Stomach (tissue), 9 donors: ENCODE results near the gene CELF5. TPM values are rescaled to one million over a fixed set of nuclear protein-coding genes. Genes with fewer than 3 reads are reported as not detected.

Source experiments
- DNase-seq, 2 donors: peaks; one replicate each; pipeline versions ENCODE4 v3.0.0 to v3.0.0-alpha.2; 2013 to 2019
- H3K27ac ChIP-seq, 5 donors: fragments of 200-600 bp in 4 of 5; sonication (generic) in 4 of 5; one replicate each; pipeline ENCODE4 v1.5.1; 2013 to 2019; ENCODE audit warnings: mild to moderate bottlenecking in 1 of 5, moderate library complexity in 1 of 5
- H3K27me3 ChIP-seq, 3 donors: fragments of 200-600 bp; sonication (generic); one replicate each; pipeline ENCODE4 v1.5.1; 2017 to 2019; ENCODE audit warnings: mixed run types in 1 of 3
- H3K36me3 ChIP-seq, 4 donors: fragments of 200-600 bp; sonication (generic); 1 replicate in 3 of 4; 2 replicates in 1 of 4; pipeline ENCODE4 v1.5.1; 2016 to 2019
- H3K4me1 ChIP-seq, 4 donors: fragments of 200-600 bp; sonication (generic); one replicate each; pipeline ENCODE4 v1.5.1; 2016 to 2019
- H3K4me3 ChIP-seq, 4 donors: fragments of 200-600 bp; sonication (generic) in 3 of 4; one replicate each; pipeline ENCODE4 v1.5.1; 2016 to 2019; ENCODE audit warnings: mild to moderate bottlenecking in 1 of 4
- H3K9me3 ChIP-seq, 4 donors: fragments of 200-600 bp; sonication (generic); one replicate each; pipeline ENCODE4 v1.5.1; 2016 to 2019
- EP300 ChIP-seq: sonication (generic); formaldehyde crosslinking; IDR thresholded peaks from one replicate; pipeline ENCODE4 v1.6.1; 2017; ENCODE audit warnings: antibody characterized with exemption
- POLR2A ChIP-seq, 4 donors: fragments of 450-650 bp; IDR thresholded peaks; one replicate each; pipeline ENCODE4 v1.6.1; 2016; ENCODE audit warnings: antibody characterized with exemption in 4 of 4, control low read depth in 2 of 4, mild to moderate bottlenecking in 1 of 4, moderate library complexity in 1 of 4
- POLR2AphosphoS5 ChIP-seq, 3 donors: sonication (generic); formaldehyde crosslinking; IDR thresholded peaks; one replicate each; pipeline ENCODE4 v1.6.1; 2016; ENCODE audit warnings: antibody characterized with exemption in 3 of 3
- WGBS, 5 donors: extraction: QIAGEN DNeasy Blood & Tissue Kit in 3 of 5; methylation state at CpG; one replicate each; pipeline versions ENCODE4 v1.1.5 to v1.1.7; 2013 to 2018; 5-methylcytosine and 5-hydroxymethylcytosine counted together
- intact Hi-C: fragments of 100-400 bp; cut with DNase I; formaldehyde crosslinking; loops from one replicate; pipeline ENCODE4 v1.15.1; 2023; ENCODE audit warnings: low total_unique reads
- polyA plus RNA-seq, 3 donors: library from polyadenylated mRNA; stranded (reverse); fragments of 200-250 nt; gene quantifications; one replicate each; pipeline ENCODE4 v1.2.3, GENCODE V29; 2013
- total RNA-seq, 5 donors: library from RNA; depleted of rRNA; stranded (reverse); fragments of >200 nt; gene quantifications; one replicate each; pipeline versions ENCODE4 v1.1.0 to v1.2.3, GENCODE V29; 2014 to 2016
- TF ChIP-seq, protein P1 (sequence below), 7 experiments: fragments of 450-650 bp in 4 of 7; fragments of 200-600 bp in 3 of 7; sonication (generic) in 3 of 7; IDR thresholded peaks; one replicate each; pipeline ENCODE4 v1.5.1; 2016 to 2019; ENCODE audit warnings: antibody characterized with exemption in 7 of 7, control low read depth in 2 of 7, mild to moderate bottlenecking in 1 of 7
- donor health status: healthy with polysubstance abuse.
- donor health status: Bipolar disorder and iron deficiency.
- donor health status: healthy.

Gene CELF5
- total and polyA plus RNA-seq, 8 donors = 0.18 TPM; not detected in 6

DNA sequence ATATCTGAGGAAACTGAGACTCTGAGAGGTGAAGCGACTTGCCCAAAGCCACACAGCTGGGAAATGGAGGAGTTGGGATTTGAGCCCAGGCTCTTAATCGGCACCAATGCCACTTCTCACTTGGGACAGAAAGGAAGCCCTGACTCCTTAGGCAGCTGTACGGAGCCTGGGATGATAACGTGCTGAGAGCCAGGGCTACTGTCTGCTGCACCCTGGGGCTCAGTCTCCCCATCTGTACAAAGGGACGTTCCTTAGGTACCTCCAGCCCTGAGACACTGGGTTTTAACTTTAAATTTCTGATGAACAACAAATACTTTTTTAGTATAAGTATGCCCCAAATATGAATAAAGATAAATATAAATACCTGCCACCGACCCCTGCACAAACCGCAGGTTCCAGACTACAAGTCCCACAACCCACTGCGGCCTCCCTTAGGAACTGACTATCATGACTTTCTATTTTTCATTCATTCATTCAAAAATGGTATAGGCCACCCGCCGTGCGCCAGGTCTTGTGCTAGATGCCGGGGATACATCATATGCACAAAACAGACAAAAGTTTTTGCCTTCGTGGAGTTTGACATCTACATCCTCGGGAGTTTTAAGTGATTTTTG is 39.5 kb upstream of the CELF5 start:
- Histone ChIP-seq H3K27me3 (no peaks in the 10 kb centered on the region), H3K9me3 (no peaks in the 10 kb centered on the region), H3K4me3 (peak overlapping the region; percentile 71 to 99 (median 92)), H3K4me1 (peaks cover 28 to 63% (median 50%) of the 10 kb centered on the region in 4 donors), H3K36me3 (peaks cover 0 to 9% (median 0%) of the 10 kb centered on the region in 4 donors), H3K27ac (peak overlapping the region in 4 of 5 donors; percentile 83 to 89 (median 84))
- WGBS, 5 donors = 12 to 16% (median 14%) methylated on average over 14 of the region's 14 CpGs
- TF ChIP-seq EP300 (no peak), POLR2AphosphoS5 (IDR thresholded peaks at IDR 0.05) (no peak), POLR2A (IDR thresholded peaks at IDR 0.05) (no peak)
- TF ChIP-seq, protein P1, sequence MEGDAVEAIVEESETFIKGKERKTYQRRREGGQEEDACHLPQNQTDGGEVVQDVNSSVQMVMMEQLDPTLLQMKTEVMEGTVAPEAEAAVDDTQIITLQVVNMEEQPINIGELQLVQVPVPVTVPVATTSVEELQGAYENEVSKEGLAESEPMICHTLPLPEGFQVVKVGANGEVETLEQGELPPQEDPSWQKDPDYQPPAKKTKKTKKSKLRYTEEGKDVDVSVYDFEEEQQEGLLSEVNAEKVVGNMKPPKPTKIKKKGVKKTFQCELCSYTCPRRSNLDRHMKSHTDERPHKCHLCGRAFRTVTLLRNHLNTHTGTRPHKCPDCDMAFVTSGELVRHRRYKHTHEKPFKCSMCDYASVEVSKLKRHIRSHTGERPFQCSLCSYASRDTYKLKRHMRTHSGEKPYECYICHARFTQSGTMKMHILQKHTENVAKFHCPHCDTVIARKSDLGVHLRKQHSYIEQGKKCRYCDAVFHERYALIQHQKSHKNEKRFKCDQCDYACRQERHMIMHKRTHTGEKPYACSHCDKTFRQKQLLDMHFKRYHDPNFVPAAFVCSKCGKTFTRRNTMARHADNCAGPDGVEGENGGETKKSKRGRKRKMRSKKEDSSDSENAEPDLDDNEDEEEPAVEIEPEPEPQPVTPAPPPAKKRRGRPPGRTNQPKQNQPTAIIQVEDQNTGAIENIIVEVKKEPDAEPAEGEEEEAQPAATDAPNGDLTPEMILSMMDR (IDR thresholded peaks at IDR 0.05) = no peak
- peak in 1 of 2 donors; percentile 73 for DNase-seq
- intact Hi-C loops = no loop called here

DNA sequence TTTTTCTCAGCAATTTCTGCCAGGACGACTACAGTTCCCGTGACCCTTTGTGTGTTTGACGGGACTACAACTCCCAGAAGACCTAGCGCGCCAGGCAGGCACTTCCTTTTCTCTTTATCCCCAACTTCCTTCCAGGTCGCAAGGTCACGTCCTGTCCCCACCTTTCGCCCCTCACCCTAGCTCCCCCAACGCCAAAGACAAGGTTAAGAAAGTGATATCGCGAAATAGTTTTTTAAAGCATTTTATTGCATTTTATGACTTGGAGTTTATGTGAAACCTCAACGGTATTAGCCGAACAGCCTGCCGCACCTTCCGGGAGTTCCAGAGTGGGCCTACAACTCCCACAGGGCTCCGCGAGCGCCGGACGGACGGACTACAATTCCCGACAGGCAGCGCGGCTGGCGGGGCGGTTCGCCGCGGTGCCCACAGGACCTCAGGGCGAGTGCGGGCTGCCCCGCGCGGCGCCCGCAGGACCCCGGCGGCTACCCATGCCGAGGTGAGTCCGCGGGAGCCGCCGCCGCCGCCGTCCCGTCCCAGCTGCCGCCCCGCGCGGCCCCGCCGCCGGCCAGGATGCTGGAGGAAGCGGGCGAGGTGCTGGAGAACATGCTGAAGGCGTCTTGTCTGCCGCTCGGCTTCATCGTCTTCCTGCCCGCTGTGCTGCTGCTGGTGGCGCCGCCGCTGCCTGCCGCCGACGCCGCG is 38.9 kb upstream of the CELF5 start, which contains the start of gene NCLN:
Gene NCLN (plus strand): TSS at position 470 of the 699 bp plus-strand sequence. CDS start 101 bp downstream, at position 571.
- WGBS, 5 donors = 0 to 1% (median 0%) methylated on average over 26 to 69 of the region's 69 CpGs
- peak within 1 kb of the TSS; percentile 71 to 99 (median 92) for H3K4me3 ChIP-seq
- H3K27me3 ChIP-seq = no peaks in the 10 kb centered on the region
- peak; percentile 96 to 98 for DNase-seq
- peaks cover 28 to 68% (median 51%) of the 10 kb centered on the region in 4 donors for H3K4me1 ChIP-seq
- no peak for TF ChIP-seq POLR2A (IDR thresholded peaks at IDR 0.05)
- TF ChIP-seq EP300 = no peak
- peak; percentile 30 to 66 (median 36) for TF ChIP-seq POLR2AphosphoS5 (IDR thresholded peaks at IDR 0.05)
- intact Hi-C loops = no loop called here
- no peaks in the 10 kb centered on the region for H3K9me3 ChIP-seq
- H3K36me3 ChIP-seq = peaks cover 0 to 9% (median 2%) of the 10 kb centered on the region in 4 donors
- H3K27ac ChIP-seq = peak within 1 kb of the TSS; percentile 70 to 89 (median 83)

DNA sequence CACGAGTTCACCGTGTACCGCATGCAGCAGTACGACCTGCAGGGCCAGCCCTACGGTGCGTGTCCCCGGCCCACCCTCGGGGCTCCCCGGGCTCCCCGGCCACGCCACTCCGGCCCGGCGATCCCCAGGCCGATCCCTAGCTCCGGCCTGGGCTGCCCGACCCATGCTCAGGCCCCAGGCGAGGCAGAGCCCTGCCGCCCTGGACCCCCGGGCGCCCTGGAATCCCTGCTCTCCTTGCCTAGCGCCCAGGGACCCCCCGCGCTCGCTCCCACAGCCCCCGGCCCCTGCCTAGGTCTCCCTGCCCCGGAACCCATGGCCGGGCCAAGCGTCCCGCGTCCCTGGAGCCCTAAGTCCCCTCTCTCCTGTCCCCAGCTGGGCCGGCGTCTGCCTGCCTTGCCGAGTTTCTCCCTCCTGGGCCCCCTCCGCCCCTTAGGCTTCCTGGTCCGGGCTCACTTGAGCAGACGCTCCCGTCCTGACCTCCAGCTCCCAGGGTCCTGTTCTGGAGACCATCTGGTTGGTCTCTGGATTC is 38.2 kb upstream of the CELF5 start:
- 0 to 1% (median 1%) methylated on average over 15 to 38 of the region's 38 CpGs for WGBS, 5 donors
- peak overlapping the region; percentile 70 to 89 (median 83) for H3K27ac ChIP-seq
- H3K9me3 ChIP-seq = no peaks in the 10 kb centered on the region
- peak overlapping the region; percentile 71 to 99 (median 92) for H3K4me3 ChIP-seq
- no peaks in the 10 kb centered on the region for H3K27me3 ChIP-seq
- DNase-seq = peak in 1 of 2 donors; percentile 43
- peaks cover 28 to 68% (median 51%) of the 10 kb centered on the region in 4 donors for H3K4me1 ChIP-seq
- TF ChIP-seq, protein P1 (IDR thresholded peaks at IDR 0.05) = no peak
- no peak for TF ChIP-seq POLR2A (IDR thresholded peaks at IDR 0.05)
- TF ChIP-seq EP300 = no peak
- no peak for TF ChIP-seq POLR2AphosphoS5 (IDR thresholded peaks at IDR 0.05)
- H3K36me3 ChIP-seq = peaks cover 0 to 11% (median 4%) of the 10 kb centered on the region in 4 donors
- intact Hi-C loops = no loop called here

DNA sequence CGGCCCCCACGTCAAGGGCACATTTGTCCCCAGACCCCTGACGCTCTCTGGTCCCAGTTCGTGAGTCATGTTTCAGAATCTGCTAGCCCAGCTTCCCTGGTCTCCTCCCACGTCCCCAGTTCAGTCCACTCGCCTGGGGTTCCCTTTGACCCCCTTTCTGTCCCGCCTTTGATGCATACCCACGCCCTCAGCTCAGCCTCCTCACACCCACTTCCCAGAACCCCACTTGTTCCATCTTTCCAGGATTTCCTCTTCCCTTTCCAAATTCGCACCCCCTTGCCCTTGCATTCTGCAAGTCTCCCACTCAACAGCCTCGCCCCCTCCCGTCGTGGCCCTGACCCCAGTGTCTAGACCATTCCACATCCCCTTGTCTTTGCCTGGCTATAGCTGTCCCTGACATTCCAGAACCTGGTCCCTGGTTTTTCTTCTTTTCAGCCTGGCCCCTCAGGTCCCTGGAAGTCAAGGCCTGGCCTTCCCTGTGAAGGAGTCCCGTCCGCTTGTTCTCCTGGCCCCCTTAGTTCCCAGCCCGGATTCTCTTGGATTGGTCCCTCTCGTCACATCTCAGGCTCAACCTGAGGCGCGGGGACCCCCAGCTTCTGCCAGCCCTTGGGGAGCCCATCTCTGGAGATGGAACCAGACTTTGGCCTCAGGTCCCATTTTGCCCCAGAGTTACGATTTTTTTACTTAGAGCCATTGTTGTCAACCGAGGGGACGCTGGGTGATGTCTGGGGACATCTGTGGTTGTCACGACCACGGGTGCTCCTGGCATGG is 37.4 kb upstream of the CELF5 start:
- H3K27ac ChIP-seq = peak overlapping the region in 1 of 5 donors; percentile 83
- TF ChIP-seq, protein P1 (IDR thresholded peaks at IDR 0.05) = no peak
- no peak for TF ChIP-seq POLR2A (IDR thresholded peaks at IDR 0.05)
- no peak for TF ChIP-seq EP300
- TF ChIP-seq POLR2AphosphoS5 (IDR thresholded peaks at IDR 0.05) = no peak
- no peaks in the 10 kb centered on the region for H3K9me3 ChIP-seq
- H3K4me3 ChIP-seq = peak overlapping the region; percentile 71 to 99 (median 92)
- intact Hi-C loops = no loop called here
- peaks cover 0 to 16% (median 7%) of the 10 kb centered on the region in 4 donors for H3K36me3 ChIP-seq
- DNase-seq = no peak
- H3K27me3 ChIP-seq = no peaks in the 10 kb centered on the region
- peaks cover 28 to 68% (median 51%) of the 10 kb centered on the region in 4 donors for H3K4me1 ChIP-seq
- WGBS, 5 donors = 51 to 60% (median 59%) methylated on average over 20 to 23 of the region's 23 CpGs
